Anterior cingulate cortex (tissue), 58 donors: ENCODE measurements around the gene SH3BP4.

Experiments used
- DNase-seq, 58 donors: peaks; one replicate each; lab custom pipeline; 2025; lab: John Stamatoyannopoulos, UW

Gene SH3BP4

DNA sequence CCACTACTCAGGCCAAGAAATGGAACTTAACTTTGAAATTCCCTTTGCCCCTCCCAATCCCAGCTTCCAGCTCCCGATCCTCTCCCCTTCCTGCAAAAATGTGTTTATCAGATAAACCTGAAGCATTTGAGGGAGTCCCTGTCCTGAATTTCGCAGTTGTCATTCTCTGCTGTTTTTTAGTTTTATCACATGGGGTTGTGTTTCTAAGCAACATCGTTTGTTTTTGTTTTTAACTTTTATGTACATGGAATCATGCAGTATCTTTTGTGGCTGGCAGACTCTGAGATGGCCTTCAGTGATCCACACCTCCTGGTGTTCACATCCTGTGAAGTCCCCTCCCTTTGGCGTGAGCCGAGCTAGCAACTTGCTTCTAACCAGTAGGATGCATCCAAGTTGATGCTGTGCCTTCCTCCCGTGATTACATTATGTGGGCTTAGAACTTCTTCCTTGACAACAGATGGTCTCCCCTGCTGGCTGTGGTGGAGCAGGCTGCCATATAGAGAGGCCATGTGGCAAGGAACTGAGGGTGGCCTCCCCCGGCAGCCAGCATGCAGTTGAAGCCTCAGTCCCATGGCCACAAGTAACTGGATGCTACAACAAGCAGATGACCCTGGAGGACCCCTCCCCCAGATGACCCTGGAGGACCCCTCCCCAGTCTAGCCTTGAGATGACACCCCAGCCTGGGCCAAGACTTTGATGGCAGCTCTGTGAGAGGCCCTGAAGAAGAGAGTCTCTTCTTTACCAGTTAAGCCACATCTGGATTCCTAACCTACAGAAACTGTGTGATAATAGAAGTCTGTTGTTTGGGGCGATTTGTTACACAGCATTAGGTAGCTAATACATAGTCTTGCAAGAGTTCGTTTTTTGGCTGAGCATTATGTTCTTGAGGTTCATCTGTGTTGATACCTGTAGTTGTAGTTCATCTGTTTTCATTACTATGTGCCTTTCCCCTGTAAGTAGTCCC lies 27.7 kb downstream of the SH3BP4 start:
- DNase-seq = no peak

DNA sequence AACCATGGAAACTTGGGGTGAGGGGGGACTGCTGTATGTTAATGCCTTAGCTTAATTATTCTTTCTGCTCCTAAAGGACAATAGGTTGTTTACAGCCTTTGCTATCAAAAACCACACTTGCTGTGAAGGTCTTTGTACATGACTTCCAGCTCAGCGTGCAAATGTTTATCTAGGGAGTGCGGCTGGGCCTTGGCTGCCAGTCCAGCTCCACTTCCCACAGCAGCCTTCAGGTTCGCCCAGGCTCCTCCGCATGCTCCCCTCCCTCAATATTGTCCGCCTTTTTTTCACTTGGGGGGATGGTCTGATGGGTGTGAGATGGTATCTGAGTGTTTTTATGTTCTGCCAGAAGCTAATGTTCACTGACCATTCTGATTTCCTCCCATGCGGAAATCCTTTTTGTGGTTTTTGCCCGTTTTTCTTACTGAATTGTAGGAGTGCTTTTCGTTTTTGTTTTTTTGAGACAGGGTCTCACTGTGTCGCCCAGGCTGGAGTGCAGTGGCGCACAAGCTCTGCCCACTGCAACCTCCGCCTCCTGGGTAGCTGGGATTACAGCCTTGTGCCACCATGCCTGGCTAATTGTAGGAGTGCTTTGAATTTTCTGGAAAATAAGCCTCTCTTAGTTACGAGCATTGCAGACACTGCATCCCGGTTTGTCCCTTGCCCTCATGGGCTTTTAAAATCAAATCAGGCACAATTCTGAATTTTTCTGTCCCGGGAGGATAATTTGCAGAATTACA lies 28.8 kb downstream of the SH3BP4 start:
- DNase-seq = no peak

GRCh38 chr2:234981197-234982095 lies 29.6 kb downstream of the SH3BP4 start:
- DNase-seq = peak in 2 of 58 donors; percentile 20 to 27

DNA sequence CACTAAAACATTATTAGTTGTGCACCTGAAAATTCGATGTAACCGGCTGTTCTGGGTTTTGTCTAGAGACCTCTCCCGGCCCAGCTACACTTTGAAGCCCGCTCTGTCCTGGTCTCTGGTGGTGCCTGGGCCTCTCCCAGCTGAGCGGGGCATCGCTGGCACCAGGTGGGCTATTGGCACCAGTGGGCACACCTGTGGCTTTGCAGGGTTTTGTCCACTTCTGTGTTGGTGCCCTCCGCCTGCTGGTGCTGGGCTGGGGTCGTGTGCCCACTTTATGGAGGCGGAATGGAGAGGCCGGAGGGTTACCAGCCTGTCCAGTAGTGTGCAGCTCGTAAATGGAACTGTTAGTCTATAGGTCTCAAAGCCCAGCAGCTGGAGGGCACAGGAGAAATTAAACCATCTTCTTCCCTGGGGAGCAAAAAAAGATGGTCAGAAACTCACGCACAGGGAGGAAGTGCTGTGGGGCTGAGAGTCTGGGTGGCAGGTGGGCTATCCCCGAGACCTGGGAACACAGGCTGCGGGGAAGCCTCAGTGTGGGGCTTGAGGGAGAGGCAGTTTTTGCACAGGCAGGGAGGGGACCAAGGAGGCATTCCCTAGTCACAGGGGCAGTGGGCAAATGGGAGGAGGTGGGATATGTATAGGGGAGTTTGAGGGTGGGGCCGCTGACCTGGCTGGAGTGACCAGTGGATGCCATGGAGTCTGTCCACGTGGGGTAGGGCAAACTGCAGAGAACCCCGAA lies 30.4 kb downstream of the SH3BP4 start:
- no peak for DNase-seq

DNA sequence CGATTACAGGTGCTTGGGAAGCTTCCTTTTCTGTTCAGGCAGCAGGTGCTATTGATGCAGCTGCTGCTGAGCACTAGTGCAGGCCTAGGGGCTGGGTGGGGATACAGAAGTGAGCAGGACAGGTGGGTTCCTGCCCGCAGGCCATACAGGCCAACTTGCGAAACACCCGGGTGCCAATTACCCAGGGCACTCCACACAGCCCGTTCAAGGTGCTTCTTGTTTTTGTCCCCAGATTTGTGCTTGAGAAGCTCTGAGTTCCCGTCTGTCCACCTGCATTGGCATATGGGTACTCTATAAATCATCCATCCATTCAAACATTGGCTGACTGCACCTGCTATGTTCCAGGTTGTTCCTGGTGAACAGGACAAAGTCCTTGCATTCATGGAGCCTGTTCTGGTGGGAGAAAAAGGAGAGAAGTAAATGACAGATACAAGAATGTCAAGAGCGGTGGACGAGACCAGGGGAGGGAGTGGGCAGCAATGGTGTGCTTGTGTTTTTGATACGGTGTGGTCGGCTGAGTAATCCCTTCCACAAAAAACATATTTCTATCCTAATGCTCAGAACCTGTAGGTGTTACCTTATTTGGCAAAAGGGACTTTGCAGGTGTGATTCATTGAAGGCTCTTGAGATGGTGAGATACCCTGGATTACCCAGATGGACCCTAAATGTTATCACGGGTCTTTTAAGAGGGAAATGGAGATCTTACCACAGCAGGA lies 31.4 kb downstream of the SH3BP4 start:
- DNase-seq = no peak

- no peak for DNase-seq
Observed at GRCh38 chr2:234985608-234986245, 33.9 kb downstream of the SH3BP4 start.

DNA sequence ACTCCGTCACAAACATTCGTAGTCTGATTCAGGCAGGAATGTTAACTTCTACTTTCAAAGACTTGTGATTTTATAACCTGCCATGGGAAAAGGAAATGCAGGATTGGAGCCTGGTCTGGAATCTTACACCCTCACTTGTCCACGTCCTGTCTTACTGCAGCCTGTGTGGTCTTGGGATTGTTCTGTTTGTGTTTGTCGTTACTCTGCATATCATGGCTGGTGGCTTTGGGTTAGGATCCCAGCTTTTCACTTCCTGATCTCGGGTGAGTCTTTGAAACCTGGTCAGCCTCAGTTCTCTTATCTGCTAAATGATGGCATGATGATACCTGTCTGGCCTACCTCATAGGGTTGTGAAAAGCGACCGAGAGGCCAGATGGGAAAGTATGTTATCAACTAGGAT lies 34.6 kb downstream of the SH3BP4 start:
- no peak for DNase-seq

DNA sequence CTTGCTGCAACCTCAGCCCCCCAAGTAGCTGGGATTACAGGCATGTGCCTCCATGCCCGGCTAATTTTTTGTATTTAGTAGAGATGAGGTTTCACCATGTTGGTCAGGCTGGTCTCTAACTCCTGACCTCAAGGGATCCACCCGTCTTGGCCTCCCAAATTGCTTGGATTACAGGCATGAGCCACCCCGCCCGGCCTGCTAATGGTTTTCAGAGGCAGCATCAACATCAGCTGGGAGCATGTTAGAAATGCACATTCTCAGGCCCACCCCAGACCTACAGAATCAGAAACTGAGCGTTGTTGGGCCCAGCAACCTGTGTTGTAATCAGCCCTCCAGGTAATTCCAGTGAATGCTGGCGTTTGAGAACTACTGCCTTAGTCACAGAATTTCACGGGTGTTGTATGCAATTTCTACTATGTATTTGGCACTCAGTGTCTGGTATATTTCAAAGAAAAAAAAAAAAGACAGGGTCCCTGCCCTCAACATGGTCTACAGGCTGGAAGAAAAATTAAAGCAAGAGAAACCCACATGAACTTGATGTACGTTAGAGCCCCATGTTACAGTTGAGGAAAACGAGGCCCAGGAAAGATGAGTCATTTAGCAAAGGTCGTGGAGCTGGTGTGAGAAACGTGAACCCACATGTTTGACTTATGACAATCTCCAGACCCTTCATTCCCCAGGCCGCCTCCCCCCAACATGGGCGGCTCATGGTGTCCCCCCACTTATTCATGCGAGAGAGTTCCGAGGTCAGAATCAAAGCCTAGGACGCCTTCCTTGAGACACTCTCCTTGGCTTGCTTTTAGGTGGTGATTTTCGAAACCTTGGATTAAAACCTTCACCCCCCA lies 35.3 kb downstream of the SH3BP4 start:
- DNase-seq = no peak

DNA sequence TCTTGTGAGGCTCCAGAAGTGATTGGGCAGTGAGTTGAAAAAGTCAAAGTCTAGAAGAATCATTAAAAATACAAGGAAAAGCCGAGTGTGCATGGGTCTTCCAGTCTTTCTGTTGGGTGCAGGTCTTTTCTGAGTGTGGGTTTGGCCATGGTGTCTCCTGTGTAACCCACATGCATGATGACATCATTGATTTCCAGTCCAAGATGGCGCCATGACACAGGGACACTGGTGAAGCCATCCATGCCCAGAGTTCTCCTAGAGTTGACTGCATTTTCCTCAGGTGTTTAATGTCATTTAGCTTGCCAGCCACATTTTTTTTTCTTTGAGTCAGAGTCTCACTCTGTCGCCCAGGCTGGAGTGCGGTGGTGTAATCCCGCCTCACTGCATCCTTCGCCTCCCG lies 35.9 kb downstream of the SH3BP4 start:
- DNase-seq = no peak

DNA sequence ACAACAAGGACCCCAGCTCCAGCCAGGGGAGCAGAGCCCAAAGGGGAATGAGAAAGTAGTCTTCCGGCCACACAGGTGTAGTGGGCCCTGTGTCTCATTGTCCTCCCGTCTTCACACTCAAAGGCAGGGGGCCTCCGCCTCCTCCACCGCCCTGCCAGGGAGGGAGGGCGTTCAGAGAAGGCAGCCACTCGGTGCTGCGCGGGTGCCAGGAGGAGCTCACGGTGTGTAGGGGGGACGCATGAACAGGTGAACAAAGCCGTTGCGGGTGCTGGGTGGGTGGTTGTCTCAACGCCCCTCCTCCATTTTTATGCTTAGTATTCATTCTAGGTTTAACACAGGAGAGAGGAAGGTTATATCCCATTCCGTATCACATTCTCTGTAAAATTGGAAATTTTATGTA lies 36.7 kb downstream of the SH3BP4 start:
- DNase-seq = no peak

GRCh38 chr2:234989183-234989701 lies 37.4 kb downstream of the SH3BP4 start:
- DNase-seq = peak in 56 of 58 donors; percentile 19 to 94 (median 67)

GRCh38 chr2:234990300-234990699 lies 38.5 kb downstream of the SH3BP4 start:
- no peak for DNase-seq

- no peak for DNase-seq
Observed at GRCh38 chr2:234991290-234991689, 39.5 kb downstream of the SH3BP4 start.

DNA sequence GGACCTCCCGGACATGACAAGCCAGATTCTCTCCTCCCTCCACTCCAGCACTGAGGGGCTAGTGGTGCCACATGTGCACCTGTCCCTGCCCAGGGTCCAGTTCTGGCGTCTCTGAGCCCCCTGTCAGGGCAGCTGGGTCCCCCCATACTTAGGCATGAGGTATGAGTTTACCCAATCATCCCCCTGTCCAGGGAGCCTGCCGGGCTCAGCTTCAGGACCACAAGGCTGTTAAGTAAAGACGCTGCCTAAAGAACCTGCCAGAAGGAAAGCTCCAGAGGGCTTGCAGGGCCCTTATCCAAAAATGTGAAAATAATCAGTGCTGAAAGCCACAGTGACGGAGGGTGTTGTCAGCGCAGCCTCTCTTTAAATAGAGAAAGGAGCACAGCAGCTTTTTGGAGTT lies 40.0 kb downstream of the SH3BP4 start:
- no peak for DNase-seq

GRCh38 chr2:234992196-234992595 lies 40.4 kb downstream of the SH3BP4 start:
- no peak for DNase-seq

DNA sequence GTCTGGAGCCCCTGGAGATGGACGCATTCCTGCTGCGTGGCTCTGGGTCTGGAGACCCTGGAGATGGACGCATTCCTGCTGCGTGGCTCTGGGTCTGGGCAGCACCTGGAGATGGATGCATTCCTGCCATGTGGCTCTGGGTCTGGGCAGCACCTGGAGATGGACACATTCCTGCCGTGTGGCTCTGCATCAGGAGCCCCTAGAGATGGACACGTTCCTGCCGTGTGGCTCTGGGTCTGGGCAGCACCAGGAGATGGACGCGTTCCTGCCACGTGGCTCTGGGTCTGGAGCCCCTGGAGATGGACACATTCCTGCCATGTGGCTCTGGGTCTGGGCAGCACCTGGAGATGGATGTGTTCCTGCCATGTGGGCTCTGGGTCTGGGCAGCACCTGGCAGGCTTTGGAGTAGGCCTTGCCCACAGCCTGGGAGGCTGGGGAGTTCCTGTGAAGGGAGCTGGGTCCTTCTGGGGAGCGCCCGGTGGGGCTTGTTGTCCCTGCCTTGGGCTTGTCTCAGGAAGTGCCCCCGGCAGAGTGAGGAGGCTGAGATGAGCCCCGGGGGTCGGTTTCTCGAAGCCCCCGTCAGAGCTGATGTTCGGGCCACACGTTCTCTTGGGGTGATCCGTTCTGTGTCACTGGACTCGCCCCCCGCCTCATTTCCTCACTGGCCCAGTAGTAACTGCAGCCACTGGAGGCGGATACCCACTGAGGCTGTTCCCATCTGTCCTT lies 41.0 kb downstream of the SH3BP4 start:
- DNase-seq = no peak

- DNase-seq = no peak
Observed at GRCh38 chr2:234993541-234993981, 41.7 kb downstream of the SH3BP4 start.
